SH-SY5Y (cell line): ENCODE results near the gene CA5B.

Source experiments
- GATA2 ChIP-seq: IDR thresholded peaks from 2 replicates; pipeline ENCODE4 v1.6.1; 2011; ENCODE audit warnings: mild to moderate bottlenecking, low read depth, low read length
- GATA3 ChIP-seq: IDR thresholded peaks from 2 replicates; pipeline ENCODE4 v1.6.1; 2011; ENCODE audit warnings: low read depth, mild to moderate bottlenecking, low read length, moderate library complexity

GRCh38 chrX:15696516-15696915 lies 41.6 kb upstream of the CA5B start:
- TF ChIP-seq GATA2 (no peak), GATA3 (no peak)
